H1 (cell line): ENCODE data around the gene FAM50B. TPM values are rescaled to one million over a fixed set of nuclear protein-coding genes. Genes with fewer than 3 reads are reported as not detected.

ENCODE experiments used
- CTCF ChIA-PET: fragments of 300-600 bp; sonication (Branson Sonifier 250); formaldehyde crosslinking; loops from one replicate; lab custom pipeline; 2021; ENCODE audit not compliant: partially characterized antibody; lab: Charles Lee
- POLR2A ChIA-PET: fragments of 300-600 bp; sonication (Branson Sonifier 250); formaldehyde crosslinking; loops from one replicate; lab custom pipeline; 2021; ENCODE audit warnings: inconsistent platforms; ENCODE audit not compliant: partially characterized antibody; lab: Charles Lee
- DNase-seq, 2 experiments: peaks; one replicate each; pipeline versions ENCODE4 v3.0.0 to v3.0.0-alpha.2; 2010 to 2022; ENCODE audit warnings: low spot score in 2 of 2, low read depth in 1 of 2, mixed read lengths in 1 of 2
- FAIRE-seq: peaks from 2 replicates; lab custom pipeline; 2011; peaks lifted over from hg19 to GRCh38; lab: Jason Lieb, UNC
- H2AFZ ChIP-seq: 2 replicates; pipeline ENCODE4 v1.8.1; 2012; ENCODE audit warnings: low read length, inconsistent platforms
- H2AK5ac ChIP-seq: 2 replicates; pipeline ENCODE4 v1.6.1; 2013; ENCODE audit warnings: low read depth, low read length
- H2BK120ac ChIP-seq: replicated peaks from 2 replicates; pipeline ENCODE3; 2013; ENCODE audit warnings: low read depth, low read length, inconsistent platforms
- H2BK12ac ChIP-seq: 2 replicates; pipeline ENCODE4 v1.6.1; 2013; ENCODE audit warnings: low read depth, low read length
- H2BK15ac ChIP-seq: 2 replicates; pipeline ENCODE4 v1.6.1; 2013; ENCODE audit warnings: low read length
- H2BK20ac ChIP-seq: 2 replicates; pipeline ENCODE4 v1.6.1; 2013; ENCODE audit warnings: low read length
- H2BK5ac ChIP-seq: 2 replicates; pipeline ENCODE4 v1.6.1; 2013; ENCODE audit warnings: low read depth, low read length
- H3K14ac ChIP-seq: 2 replicates; pipeline ENCODE4 v1.6.1; 2013; ENCODE audit warnings: inconsistent platforms; ENCODE audit not compliant: insufficient read length
- H3K18ac ChIP-seq: 2 replicates; pipeline ENCODE4 v1.6.1; 2013; ENCODE audit warnings: low read length; ENCODE audit errors: extremely low read depth
- H3K23ac ChIP-seq: 2 replicates; pipeline ENCODE4 v1.6.1; 2013; ENCODE audit warnings: inconsistent platforms; ENCODE audit not compliant: insufficient read length
- H3K23me2 ChIP-seq: 2 replicates; pipeline ENCODE4 v1.6.1; 2013; ENCODE audit warnings: low read depth, low read length
- H3K27ac ChIP-seq: 2 replicates; pipeline ENCODE4 v1.6.1; 2011; ENCODE audit warnings: low read depth, low read length, inconsistent platforms
- H3K27me3 ChIP-seq, 4 experiments: replicated peaks in 1 of 4; 1 replicate in 1 of 4; 2 replicates in 3 of 4; pipeline versions ENCODE4 v1.6.1 to v1.8.1; 2011 to 2013; ENCODE audit warnings: low read length in 3 of 4, mild to moderate bottlenecking in 3 of 4, inconsistent platforms in 2 of 4, mixed read lengths in 2 of 4, moderate library complexity in 1 of 4; ENCODE audit not compliant: control insufficient read depth in 3 of 4, insufficient read depth in 3 of 4; ENCODE audit errors: extremely low read depth in 1 of 4
- H3K36me3 ChIP-seq, 4 experiments: 2 replicates each; pipeline versions ENCODE4 v1.6.1 to v1.8.1; 2011 to 2013; ENCODE audit warnings: mild to moderate bottlenecking in 4 of 4, low read length in 3 of 4, moderate library complexity in 2 of 4, control low read depth in 1 of 4, inconsistent platforms in 1 of 4; ENCODE audit not compliant: insufficient read depth in 4 of 4, control insufficient read depth in 2 of 4
- H3K4ac ChIP-seq: replicated peaks from 2 replicates; pipeline ENCODE3; 2013; ENCODE audit warnings: low read length, low read depth, mixed read lengths, inconsistent platforms; ENCODE audit not compliant: insufficient read length
- H3K4me1 ChIP-seq, 4 experiments: replicated peaks in 1 of 4; 1 replicate in 1 of 4; 2 replicates in 3 of 4; pipeline versions ENCODE4 v1.6.1 to v1.8.1; 2011 to 2013; ENCODE audit warnings: low read length in 3 of 4, inconsistent platforms in 2 of 4, mixed read lengths in 1 of 4; ENCODE audit not compliant: insufficient read depth in 4 of 4, control insufficient read depth in 3 of 4
- H3K4me2 ChIP-seq, 2 experiments: 2 replicates each; pipeline versions ENCODE4 v1.6.1 to v1.8.1; 2011 to 2013; ENCODE audit warnings: low read depth in 2 of 2, low read length in 2 of 2, control low read depth in 1 of 2, inconsistent platforms in 1 of 2, mild to moderate bottlenecking in 1 of 2; ENCODE audit not compliant: insufficient read depth in 1 of 2
- H3K4me3 ChIP-seq, 4 experiments: fragments of 200-600, 300-600 bp in 1 of 4; sonication (generic), shearing (Covaris generic), sonication (Bioruptor Twin) in 1 of 4; 2 replicates each; pipeline versions ENCODE4 v1.5.1 to v1.8.1; 2011 to 2016; ENCODE audit warnings: low read length in 4 of 4, low read depth in 3 of 4, control low read depth in 2 of 4, inconsistent platforms in 2 of 4, mild to moderate bottlenecking in 2 of 4, mixed read lengths in 1 of 4, moderate library complexity in 1 of 4; ENCODE audit not compliant: insufficient read depth in 2 of 4; ENCODE audit errors: extremely low read depth in 1 of 4
- H3K56ac ChIP-seq: replicated peaks from 2 replicates; pipeline ENCODE3; 2013; ENCODE audit warnings: low read depth, mild to moderate bottlenecking, mixed read lengths, low read length, inconsistent platforms; ENCODE audit not compliant: insufficient read length
- H3K79me1 ChIP-seq: 2 replicates; pipeline ENCODE4 v1.6.1; 2013; ENCODE audit warnings: low read depth, low read length, control low read depth
- H3K79me2 ChIP-seq, 2 experiments: 2 replicates each; pipeline versions ENCODE4 v1.6.1 to v1.8.1; 2012 to 2013; ENCODE audit warnings: low read length in 2 of 2, mild to moderate bottlenecking in 2 of 2, inconsistent platforms in 1 of 2; ENCODE audit not compliant: insufficient read depth in 2 of 2, control insufficient read depth in 1 of 2
- H3K9ac ChIP-seq, 4 experiments: replicated peaks in 1 of 4; 1 replicate in 1 of 4; 2 replicates in 3 of 4; pipeline versions ENCODE4 v1.6.1 to v1.8.1; 2011 to 2013; ENCODE audit warnings: low read depth in 3 of 4, low read length in 3 of 4, control low read depth in 2 of 4, mild to moderate bottlenecking in 2 of 4, moderate library complexity in 2 of 4, inconsistent platforms in 1 of 4; ENCODE audit errors: extremely low read depth in 1 of 4
- H3K9me3 ChIP-seq, 2 experiments: 2 replicates each; pipeline versions ENCODE4 v1.6.1 to v1.8.1; 2012 to 2013; ENCODE audit warnings: mild to moderate bottlenecking in 2 of 2, moderate library complexity in 2 of 2, control low read depth in 1 of 2, inconsistent platforms in 1 of 2, low read depth in 1 of 2, low read length in 1 of 2, mixed read lengths in 1 of 2; ENCODE audit not compliant: insufficient read depth in 2 of 2
- H4K20me1 ChIP-seq, 2 experiments: replicated peaks in 1 of 2; 2 replicates each; pipeline versions ENCODE3 to v1.8.1; 2011 to 2013; ENCODE audit warnings: inconsistent platforms in 2 of 2, low read length in 2 of 2, mild to moderate bottlenecking in 1 of 2; ENCODE audit not compliant: insufficient read depth in 2 of 2, control insufficient read depth in 1 of 2
- H4K5ac ChIP-seq: 2 replicates; pipeline ENCODE4 v1.6.1; 2013; ENCODE audit warnings: low read length, low read depth, mixed read lengths, inconsistent platforms; ENCODE audit not compliant: insufficient read length
- H4K8ac ChIP-seq: 2 replicates; pipeline ENCODE4 v1.8.0; 2013; ENCODE audit warnings: mild to moderate bottlenecking, moderate library complexity, low read length, inconsistent platforms; ENCODE audit not compliant: insufficient read depth; ENCODE audit errors: extremely low read depth
- H4K91ac ChIP-seq: replicated peaks from 2 replicates; pipeline ENCODE3; 2013; ENCODE audit warnings: low read length, mixed read lengths, inconsistent platforms; ENCODE audit not compliant: insufficient read length
- ASH2L ChIP-seq: fragments of 200-600, 300-600 bp; sonication (generic); IDR thresholded peaks from one replicate; pipeline ENCODE4 v1.7.1; 2017; ENCODE audit warnings: low read length
- BACH1 ChIP-seq: IDR thresholded peaks from 2 replicates; pipeline ENCODE4 v1.6.1; 2012; ENCODE audit warnings: low read length, improper control_type of control experiment
- EGR1 ChIP-seq: IDR thresholded peaks from 2 replicates; pipeline ENCODE4 v1.6.1; 2011; ENCODE audit warnings: low read depth, low read length, borderline replicate concordance
- EP300 ChIP-seq, 2 experiments: IDR thresholded peaks; 1 replicate in 1 of 2; 2 replicates in 1 of 2; pipeline ENCODE4 v1.6.1; 2011 to 2012; ENCODE audit warnings: low read depth in 2 of 2, low read length in 2 of 2, mild to moderate bottlenecking in 2 of 2, borderline replicate concordance in 1 of 2, inconsistent platforms in 1 of 2, moderate library complexity in 1 of 2
- EZH2 ChIP-seq: fragments of 200-600 bp; sonication (generic); IDR thresholded peaks from 2 replicates; pipeline ENCODE4 v1.7.1; 2012; ENCODE audit warnings: low read depth, mild to moderate bottlenecking, moderate library complexity, low read length, inconsistent platforms; ENCODE audit not compliant: severe bottlenecking
- JUN ChIP-seq: IDR thresholded peaks from 2 replicates; pipeline ENCODE4 v1.6.1; 2011; ENCODE audit warnings: low read depth, mild to moderate bottlenecking, improper control_type of control experiment, low read length
- KDM4A ChIP-seq: IDR thresholded peaks from one replicate; pipeline ENCODE4 v1.7.1; 2012; ENCODE audit warnings: low read depth, mild to moderate bottlenecking, moderate library complexity, low read length, inconsistent platforms; ENCODE audit not compliant: severe bottlenecking
- RNF2 ChIP-seq: fragments of 200-900, 300-1000 bp; sonication (generic); IDR thresholded peaks from 2 replicates; pipeline ENCODE4 v1.7.1; 2016; ENCODE audit warnings: borderline replicate concordance, low read depth, mild to moderate bottlenecking, antibody characterized with exemption, low read length; ENCODE audit not compliant: poor library complexity, severe bottlenecking; ENCODE audit errors: missing control alignments
- WGBS, 2 experiments: shearing (Covaris generic) in 1 of 2; methylation state at CpG; one replicate each; pipeline versions ENCODE4 v1.1.6 to v1.1.7; 2013 to 2015; ENCODE audit warnings: low lambda C conversion rate in 2 of 2, mixed read lengths in 2 of 2, inconsistent platforms in 1 of 2, low coverage in 1 of 2, missing lambda C conversion rate in 1 of 2; ENCODE audit not compliant: insufficient replicate concordance in 2 of 2, insufficient coverage in 1 of 2, insufficient read length in 1 of 2; ENCODE audit errors: extremely low coverage in 1 of 2, missing lambda C conversion rate in 1 of 2; 5-methylcytosine and 5-hydroxymethylcytosine counted together
- polyA plus RNA-seq, 7 experiments: library from polyadenylated mRNA; depleted of rRNA in 3 of 7; stranded (reverse) in 5 of 7; unstranded in 2 of 7; fragments of >200 nt in 5 of 7; fragments of 200-250 nt in 2 of 7; gene quantifications; 1 replicate in 5 of 7; 2 replicates in 1 of 7; 4 replicates in 1 of 7; pipeline versions ENCODE4 v1.2.1 to v1.2.3, GENCODE V29; 2011 to 2013; ENCODE audit warnings: missing spikeins in 2 of 7, mixed read lengths in 2 of 7
- total RNA-seq: library from RNA; stranded (reverse); fragmentation: NEBNext Ultra II Directional; extraction: Animal tissue kit (Norgen Biotek cat#: 25700); gene quantifications from 2 replicates; pipeline ENCODE4 v1.2.1, GENCODE V29; 2021
- TF ChIP-seq, protein P1 (sequence below), 3 experiments: IDR thresholded peaks; 1 replicate in 2 of 3; 2 replicates in 1 of 3; pipeline versions ENCODE4 v1.5.1 to v1.6.1; 2011; ENCODE audit warnings: low read length in 3 of 3, mild to moderate bottlenecking in 3 of 3, inconsistent platforms in 2 of 3, low read depth in 1 of 3, moderate library complexity in 1 of 3; ENCODE audit not compliant: insufficient read depth in 1 of 3; ENCODE audit errors: control extremely low read depth in 1 of 3

Gene FAM50B
- total and polyA plus RNA-seq, 2 of the 8 experiments (the other 6 are each of a cell fraction or from before 2014, with no cell fraction given) = 3.1 to 3.2 TPM

DNA sequence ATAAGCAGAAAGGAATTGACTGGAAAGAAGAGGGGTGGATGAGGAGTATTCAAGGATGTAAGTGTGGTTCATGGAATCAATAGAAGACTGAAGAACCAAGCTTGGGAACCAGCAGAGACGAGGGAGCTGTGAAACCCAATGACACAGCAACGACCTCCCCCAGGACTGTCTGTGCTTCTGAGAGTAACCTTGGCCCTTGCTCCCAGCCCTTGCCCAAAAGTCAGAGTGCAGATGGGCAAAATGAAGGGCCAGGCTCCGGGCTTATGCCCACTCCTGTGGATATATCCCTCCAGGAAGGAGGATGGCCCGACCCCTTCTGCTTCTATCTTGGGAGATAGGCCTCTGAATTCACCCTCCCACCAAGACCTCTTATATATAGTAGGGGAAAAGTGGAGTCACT lies 24.9 kb downstream of the FAM50B start:
- no peak overlapping the region for H3K9ac ChIP-seq
- no peak overlapping the region for H3K4ac ChIP-seq
- H3K36me3 ChIP-seq = no peaks in the 10 kb centered on the region
- no peak overlapping the region for H4K91ac ChIP-seq
- no peak overlapping the region for H2BK15ac ChIP-seq
- peaks cover 2% of the 10 kb centered on the region; the same call in 1 of the 2 replicates for H3K79me1 ChIP-seq
- no peak for DNase-seq
- H2AFZ ChIP-seq = no peak overlapping the region
- H3K14ac ChIP-seq = no peak overlapping the region
- no peaks in the 10 kb centered on the region for H3K23me2 ChIP-seq
- 79% methylated on average over 4 of the region's 4 CpGs; no CpG with 5 or more reads in 1 of the 2 experiments for WGBS, 2 experiments
- TF ChIP-seq KDM4A (no peak), EP300 (IDR thresholded peaks at IDR 0.05; ENCODE audit: borderline replicate concordance in 1 of 2, low read depth in 2 of 2, low read length in 2 of 2) (no peak), EZH2 (no peak), RNF2 (no peak), BACH1 (no peak), JUN (no peak), ASH2L (no peak), EGR1 (no peak)
- TF ChIP-seq, protein P1, sequence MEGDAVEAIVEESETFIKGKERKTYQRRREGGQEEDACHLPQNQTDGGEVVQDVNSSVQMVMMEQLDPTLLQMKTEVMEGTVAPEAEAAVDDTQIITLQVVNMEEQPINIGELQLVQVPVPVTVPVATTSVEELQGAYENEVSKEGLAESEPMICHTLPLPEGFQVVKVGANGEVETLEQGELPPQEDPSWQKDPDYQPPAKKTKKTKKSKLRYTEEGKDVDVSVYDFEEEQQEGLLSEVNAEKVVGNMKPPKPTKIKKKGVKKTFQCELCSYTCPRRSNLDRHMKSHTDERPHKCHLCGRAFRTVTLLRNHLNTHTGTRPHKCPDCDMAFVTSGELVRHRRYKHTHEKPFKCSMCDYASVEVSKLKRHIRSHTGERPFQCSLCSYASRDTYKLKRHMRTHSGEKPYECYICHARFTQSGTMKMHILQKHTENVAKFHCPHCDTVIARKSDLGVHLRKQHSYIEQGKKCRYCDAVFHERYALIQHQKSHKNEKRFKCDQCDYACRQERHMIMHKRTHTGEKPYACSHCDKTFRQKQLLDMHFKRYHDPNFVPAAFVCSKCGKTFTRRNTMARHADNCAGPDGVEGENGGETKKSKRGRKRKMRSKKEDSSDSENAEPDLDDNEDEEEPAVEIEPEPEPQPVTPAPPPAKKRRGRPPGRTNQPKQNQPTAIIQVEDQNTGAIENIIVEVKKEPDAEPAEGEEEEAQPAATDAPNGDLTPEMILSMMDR (IDR thresholded peaks at IDR 0.05; ENCODE audit: control extremely low read depth in 1 of 3, insufficient read depth in 1 of 3, low read depth in 1 of 3, low read length in 3 of 3) = no peak
- H3K23ac ChIP-seq = no peak overlapping the region
- no peak overlapping the region for H3K56ac ChIP-seq
- no peaks in the 10 kb centered on the region for H3K27me3 ChIP-seq
- H3K79me2 ChIP-seq = no peaks in the 10 kb centered on the region
- H3K9me3 ChIP-seq = no peaks in the 10 kb centered on the region
- H4K5ac ChIP-seq = no peak overlapping the region
- H2BK120ac ChIP-seq = no peak overlapping the region
- no peak overlapping the region for H3K4me2 ChIP-seq
- H2BK20ac ChIP-seq = no peak overlapping the region
- no peak overlapping the region for H3K18ac ChIP-seq
- H2AK5ac ChIP-seq = no peak overlapping the region
- no peak for FAIRE-seq
- no peak overlapping the region for H3K4me3 ChIP-seq
- H2BK12ac ChIP-seq = no peak overlapping the region
- H3K4me1 ChIP-seq = no peaks in the 10 kb centered on the region
- no peak overlapping the region for H4K8ac ChIP-seq
- H3K27ac ChIP-seq = no peak overlapping the region
- no peak overlapping the region for H2BK5ac ChIP-seq
- CTCF ChIA-PET = interaction anchor here (1.0 to 2.0 kb wide), 5 partner anchors 14 to 140 kb away, joined by 3 to 9 read pairs (median 3); partner anchors contain the start of gene FAM50B
- no peaks in the 10 kb centered on the region for H4K20me1 ChIP-seq
- POLR2A ChIA-PET = interaction anchor here (1.0 to 1.6 kb wide), 2 partner anchors 21 to 25 kb away, joined by 3 to 5 read pairs; partner anchors contain the start of gene FAM50B
